Mucosa of descending colon (tissue), 3 donors: ENCODE results near the gene DENND1B. TPM values are rescaled to one million over a fixed set of nuclear protein-coding genes. Genes with fewer than 3 reads are reported as not detected.
A peak's percentile ranks its signal among the peaks of the same experiment; 100 is the strongest.

Experiments used
- ATAC-seq: fragments of 200-7000 bp; cut with Tn5 transposase; one replicate; pipeline ENCODE4 v1.9.1; 2020; ENCODE audit warnings: mild to moderate bottlenecking, moderate library complexity
- DNase-seq, 3 donors: peaks; one replicate each; pipeline ENCODE4 v3.0.0-alpha.2; 2020
- H3K36me3 ChIP-seq: fragments of 200-600 bp; one replicate; pipeline ENCODE4 v1.8.0; 2021; ENCODE audit warnings: low read depth, mild to moderate bottlenecking
- H3K4me1 ChIP-seq: fragments of 200-600 bp; one replicate; pipeline ENCODE4 v1.8.0; 2021; ENCODE audit warnings: low read depth, mild to moderate bottlenecking
- H3K4me3 ChIP-seq: fragments of 200-600 bp; one replicate; pipeline ENCODE4 v1.8.0; 2021; ENCODE audit warnings: mild to moderate bottlenecking
- H3K9me3 ChIP-seq: fragments of 200-600 bp; one replicate; pipeline ENCODE4 v1.8.0; 2021; ENCODE audit warnings: mild to moderate bottlenecking
- intact Hi-C, 2 donors: fragments of 100-400 bp; cut with DNase I in 1 of 2; cut with micrococcal nuclease in 1 of 2; formaldehyde crosslinking; loops; one replicate each; pipeline versions ENCODE4 v1.11.0 to v1.11.1; 2022; cut with DNase I, micrococcal nuclease
- total RNA-seq, 3 donors: library from RNA; stranded (reverse); fragmentation: NEBNext Ultra II Directional in 2 of 3; extraction: Animal tissue kit (Norgen Biotek cat#: 25700) in 2 of 3; gene quantifications; one replicate each; pipeline versions ENCODE4 v1.2.1 to v1.2.4, GENCODE V29; 2021 to 2023
- TF ChIP-seq, protein P1 (sequence below): fragments of 200-600 bp; IDR thresholded peaks from one replicate; pipeline ENCODE4 v1.8.0; 2022; ENCODE audit warnings: antibody characterized with exemption, mild to moderate bottlenecking
- donor health status: DM: no; HTN: no; CAD: no; lungs with moderate emphysema.
- donor health status: DM: no; HTN: no; CAD: no.
- donor health status: DM: no; HTN: yes; CAD: no.

The DENND1B gene
- total RNA-seq, 3 donors from 2014 or later, result 29.3 to 54.9 (median 32.2) TPM

DNA sequence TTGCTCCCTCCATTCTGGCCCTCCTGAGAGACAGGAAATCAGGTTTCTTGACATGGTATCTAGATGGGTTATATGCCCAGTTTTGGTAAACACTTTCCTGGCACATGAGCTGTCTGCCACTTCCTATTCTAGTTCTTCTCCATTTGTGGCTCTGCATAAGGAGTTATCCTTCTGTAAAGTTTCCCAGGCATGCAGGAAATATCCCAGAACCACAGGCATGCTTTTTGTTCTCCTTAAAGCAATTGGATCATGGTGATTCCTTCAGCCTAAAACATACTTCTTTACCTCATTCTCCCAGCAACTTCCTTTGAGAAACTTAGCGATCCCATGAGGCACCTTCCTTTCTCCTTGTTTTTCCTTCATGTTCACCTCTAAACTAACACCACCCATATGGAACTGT lies 307.4 kb downstream of the DENND1B start:
- Histone ChIP-seq H3K4me3 (no peak overlapping the region), H3K36me3 (no peaks in the 10 kb centered on the region), H3K4me1 (no peaks in the 10 kb centered on the region), H3K9me3 (no peaks in the 10 kb centered on the region)
- DNase-seq (no peak), ATAC-seq (no peak)
- intact Hi-C loops, result no loop called here
- TF ChIP-seq, protein P1, sequence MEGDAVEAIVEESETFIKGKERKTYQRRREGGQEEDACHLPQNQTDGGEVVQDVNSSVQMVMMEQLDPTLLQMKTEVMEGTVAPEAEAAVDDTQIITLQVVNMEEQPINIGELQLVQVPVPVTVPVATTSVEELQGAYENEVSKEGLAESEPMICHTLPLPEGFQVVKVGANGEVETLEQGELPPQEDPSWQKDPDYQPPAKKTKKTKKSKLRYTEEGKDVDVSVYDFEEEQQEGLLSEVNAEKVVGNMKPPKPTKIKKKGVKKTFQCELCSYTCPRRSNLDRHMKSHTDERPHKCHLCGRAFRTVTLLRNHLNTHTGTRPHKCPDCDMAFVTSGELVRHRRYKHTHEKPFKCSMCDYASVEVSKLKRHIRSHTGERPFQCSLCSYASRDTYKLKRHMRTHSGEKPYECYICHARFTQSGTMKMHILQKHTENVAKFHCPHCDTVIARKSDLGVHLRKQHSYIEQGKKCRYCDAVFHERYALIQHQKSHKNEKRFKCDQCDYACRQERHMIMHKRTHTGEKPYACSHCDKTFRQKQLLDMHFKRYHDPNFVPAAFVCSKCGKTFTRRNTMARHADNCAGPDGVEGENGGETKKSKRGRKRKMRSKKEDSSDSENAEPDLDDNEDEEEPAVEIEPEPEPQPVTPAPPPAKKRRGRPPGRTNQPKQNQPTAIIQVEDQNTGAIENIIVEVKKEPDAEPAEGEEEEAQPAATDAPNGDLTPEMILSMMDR, result no peak

DNA sequence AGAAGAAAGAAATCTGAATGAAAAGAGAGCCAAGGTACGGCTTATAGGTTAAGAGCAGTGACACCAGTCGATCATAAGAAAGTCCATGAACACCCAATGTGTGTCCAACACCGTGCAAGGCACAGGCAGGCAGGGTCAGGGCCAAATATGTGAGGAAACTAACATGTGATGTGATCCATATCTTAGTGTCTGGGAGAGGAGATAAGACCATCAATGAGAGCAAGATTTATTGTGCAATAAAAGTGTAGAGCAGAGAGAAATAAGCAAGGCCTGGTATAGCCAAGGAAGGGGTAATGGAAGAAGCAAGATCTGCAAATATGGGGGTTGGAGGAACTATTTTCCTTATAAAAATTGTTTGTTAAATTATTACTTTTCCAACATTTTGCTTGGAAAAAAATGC lies 308.5 kb downstream of the DENND1B start:
- no peak overlapping the region for H3K4me3 ChIP-seq
- intact Hi-C loops, result no loop called here
- DNase-seq (no peak), ATAC-seq (no peak)
- H3K4me1 ChIP-seq, result no peaks in the 10 kb centered on the region
- TF ChIP-seq, protein P1, result no peak
- no peaks in the 10 kb centered on the region for H3K36me3 ChIP-seq
- no peaks in the 10 kb centered on the region for H3K9me3 ChIP-seq

GRCh38 chr1:197465528-197466327 lies 309.6 kb downstream of the DENND1B start:
- H3K9me3 ChIP-seq, result no peaks in the 10 kb centered on the region
- no peaks in the 10 kb centered on the region for H3K4me1 ChIP-seq
- intact Hi-C loops, result no loop called here
- no peaks in the 10 kb centered on the region for H3K36me3 ChIP-seq
- TF ChIP-seq, protein P1, result no peak
- ATAC-seq (no peak), DNase-seq (no peak)
- no peak overlapping the region for H3K4me3 ChIP-seq

- Histone ChIP-seq H3K4me3 (no peak overlapping the region), H3K36me3 (no peaks in the 10 kb centered on the region), H3K9me3 (no peaks in the 10 kb centered on the region), H3K4me1 (no peaks in the 10 kb centered on the region)
- peak; percentile 25 for ATAC-seq
- intact Hi-C loops, result no loop called here
- TF ChIP-seq, protein P1, result no peak
- DNase-seq, result peak in 1 of 3 donors; percentile 10
Observed at GRCh38 chr1:197464044-197464443, 311.2 kb downstream of the DENND1B start.

DNA sequence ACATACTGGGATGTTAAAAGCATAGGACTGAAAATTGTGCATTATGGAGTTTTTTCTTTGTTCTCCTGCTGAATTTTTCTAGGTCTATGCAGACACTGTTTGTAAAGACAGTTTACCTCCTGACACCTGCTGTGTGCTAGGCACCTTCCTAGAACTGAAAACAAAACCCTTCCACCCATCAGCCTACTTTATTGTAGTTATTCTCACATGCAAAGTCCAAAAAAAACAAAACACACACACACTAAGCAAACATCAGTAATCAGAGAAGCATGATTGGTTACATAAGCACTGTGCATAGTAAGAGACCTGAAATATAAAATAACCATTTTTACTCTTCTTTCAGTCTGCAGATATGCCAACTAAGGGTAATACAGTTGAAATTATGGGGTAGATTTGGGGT lies 312.1 kb downstream of the DENND1B start:
- no peak for DNase-seq
- Histone ChIP-seq H3K4me1 (no peaks in the 10 kb centered on the region), H3K36me3 (no peaks in the 10 kb centered on the region), H3K4me3 (no peak overlapping the region), H3K9me3 (no peaks in the 10 kb centered on the region)
- TF ChIP-seq, protein P1, result no peak
- intact Hi-C loops, result no loop called here
- no peak for ATAC-seq
